Ishikawa (cell line): Measurements from ENCODE around the gene MUC4.
A peak's percentile ranks its signal among the peaks of the same experiment; 100 is the strongest.

Source experiments
- CEBPB ChIP-seq: IDR thresholded peaks from 2 replicates; pipeline ENCODE4 v1.6.1; 2012
- CREB1 ChIP-seq: IDR thresholded peaks from 2 replicates; pipeline ENCODE4 v1.6.1; 2012; ENCODE audit warnings: low read depth
- EGR1 ChIP-seq: IDR thresholded peaks from 2 replicates; pipeline ENCODE4 v1.6.1; 2012
- EP300 ChIP-seq: IDR thresholded peaks from 2 replicates; pipeline ENCODE4 v1.6.1; 2012; ENCODE audit warnings: borderline replicate concordance
- FOXM1 ChIP-seq: IDR thresholded peaks from 2 replicates; pipeline ENCODE4 v1.6.1; 2012; ENCODE audit warnings: low read depth, borderline replicate concordance
- MAX ChIP-seq: IDR thresholded peaks from 2 replicates; pipeline ENCODE4 v1.6.1; 2012
- NFIC ChIP-seq: IDR thresholded peaks from 2 replicates; pipeline ENCODE4 v1.6.1; 2012
- RAD21 ChIP-seq: IDR thresholded peaks from 2 replicates; pipeline ENCODE4 v1.6.1; 2012; ENCODE audit warnings: low read depth
- REST ChIP-seq: IDR thresholded peaks from 2 replicates; pipeline ENCODE4 v1.6.1; 2012; ENCODE audit warnings: low read depth, mild to moderate bottlenecking
- TAF1 ChIP-seq: IDR thresholded peaks from 2 replicates; pipeline ENCODE4 v1.6.1; 2012; ENCODE audit warnings: low read depth, mild to moderate bottlenecking
- TCF12 ChIP-seq: IDR thresholded peaks from 2 replicates; pipeline ENCODE4 v1.6.1; 2012; ENCODE audit warnings: low read depth
- TEAD4 ChIP-seq: IDR thresholded peaks from 2 replicates; pipeline ENCODE4 v1.6.1; 2012
- USF1 ChIP-seq: IDR thresholded peaks from 2 replicates; pipeline ENCODE4 v1.6.1; 2012
- YY1 ChIP-seq: IDR thresholded peaks from 2 replicates; pipeline ENCODE4 v1.6.1; 2012; ENCODE audit warnings: low read depth
- ZBTB7A ChIP-seq: IDR thresholded peaks from 2 replicates; pipeline ENCODE4 v1.6.1; 2012; ENCODE audit warnings: low read depth

The MUC4 gene

GRCh38 chr3:195808741-195809290, 2.9 kb downstream of the MUC4 start:
- TF ChIP-seq CREB1 (no peak), REST (no peak), EGR1 (no peak), TCF12 (no peak), FOXM1 (no peak), YY1 (no peak), ZBTB7A (no peak), TEAD4 (no peak), USF1 (no peak), EP300 (no peak), TAF1 (no peak)

- 0 out of 2 replicates have a peak, but pooled peaks have one; percentile 13 for TF ChIP-seq ZBTB7A
- no peak for TF ChIP-seq USF1
- 0 out of 2 replicates have a peak, but pooled peaks have one; percentile 12 for TF ChIP-seq MAX
These were observed 4.0 kb downstream of the MUC4 start for GRCh38 chr3:195807681-195808121.

GRCh38 chr3:195806916-195807231, 4.9 kb downstream of the MUC4 start:
- TF ChIP-seq CREB1 (no peak), TEAD4 (no peak), MAX (no peak), TCF12 (no peak), RAD21 (no peak), FOXM1 (no peak), USF1 (no peak), CEBPB (no peak), YY1 (no peak), NFIC (no peak), EGR1 (no peak), TAF1 (no peak), ZBTB7A (no peak), REST (no peak)

GRCh38 chr3:195806211-195806915, 5.4 kb downstream of the MUC4 start:
- TF ChIP-seq CREB1 = no peak
- TF ChIP-seq TCF12 = no peak
- TF ChIP-seq REST = no peak
- TF ChIP-seq YY1 = no peak
- no peak for TF ChIP-seq CEBPB
- no peak for TF ChIP-seq RAD21
- TF ChIP-seq FOXM1 = no peak
- no peak for TF ChIP-seq EGR1
- no peak for TF ChIP-seq EP300
- no peak for TF ChIP-seq NFIC
- no peak for TF ChIP-seq ZBTB7A
- no peak for TF ChIP-seq TEAD4
- TF ChIP-seq USF1 = no peak
- no peak for TF ChIP-seq MAX
- TF ChIP-seq TAF1 = no peak
